ENCODE measurements around the gene SLC6A18. TPM values are rescaled to one million over a fixed set of nuclear protein-coding genes. Genes with fewer than 3 reads are reported as not detected.

Gene SLC6A18
- total RNA-seq, 1 donor from 2014 or later, result not detected

DNA sequence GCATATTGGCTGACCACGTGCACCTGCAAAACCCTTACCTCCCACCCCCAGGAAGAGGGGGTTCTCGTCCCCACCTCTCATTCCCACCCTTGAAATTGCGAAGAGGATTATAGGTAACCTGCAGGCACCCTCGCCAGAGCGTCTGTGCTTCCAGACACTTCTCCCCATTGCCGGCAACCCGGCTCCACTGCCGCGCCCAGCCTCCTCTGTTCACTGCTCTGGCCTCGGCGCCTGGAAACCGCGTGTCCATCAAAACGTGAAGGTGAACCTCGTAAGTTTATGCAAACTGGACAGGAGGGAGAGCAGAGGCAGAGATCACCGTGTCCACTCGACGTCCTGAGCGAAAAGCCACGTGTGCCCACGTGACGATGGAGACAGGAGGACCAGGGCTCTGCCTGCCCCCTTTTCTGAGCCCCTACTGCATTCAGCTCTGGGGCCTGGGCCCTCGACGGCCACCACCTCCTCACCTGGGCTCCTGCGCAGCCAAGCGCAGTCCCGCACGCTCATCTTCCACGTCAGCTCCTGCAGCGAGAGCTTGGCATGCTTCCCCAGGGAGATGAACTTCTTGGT is 67.8 kb downstream of the SLC6A18 start:
- DNase-seq (ENCODE audit: low spot score), result no peak
- ATAC-seq, result no peak
- intact Hi-C loops (cut with DNase I), result no loop called here

DNA sequence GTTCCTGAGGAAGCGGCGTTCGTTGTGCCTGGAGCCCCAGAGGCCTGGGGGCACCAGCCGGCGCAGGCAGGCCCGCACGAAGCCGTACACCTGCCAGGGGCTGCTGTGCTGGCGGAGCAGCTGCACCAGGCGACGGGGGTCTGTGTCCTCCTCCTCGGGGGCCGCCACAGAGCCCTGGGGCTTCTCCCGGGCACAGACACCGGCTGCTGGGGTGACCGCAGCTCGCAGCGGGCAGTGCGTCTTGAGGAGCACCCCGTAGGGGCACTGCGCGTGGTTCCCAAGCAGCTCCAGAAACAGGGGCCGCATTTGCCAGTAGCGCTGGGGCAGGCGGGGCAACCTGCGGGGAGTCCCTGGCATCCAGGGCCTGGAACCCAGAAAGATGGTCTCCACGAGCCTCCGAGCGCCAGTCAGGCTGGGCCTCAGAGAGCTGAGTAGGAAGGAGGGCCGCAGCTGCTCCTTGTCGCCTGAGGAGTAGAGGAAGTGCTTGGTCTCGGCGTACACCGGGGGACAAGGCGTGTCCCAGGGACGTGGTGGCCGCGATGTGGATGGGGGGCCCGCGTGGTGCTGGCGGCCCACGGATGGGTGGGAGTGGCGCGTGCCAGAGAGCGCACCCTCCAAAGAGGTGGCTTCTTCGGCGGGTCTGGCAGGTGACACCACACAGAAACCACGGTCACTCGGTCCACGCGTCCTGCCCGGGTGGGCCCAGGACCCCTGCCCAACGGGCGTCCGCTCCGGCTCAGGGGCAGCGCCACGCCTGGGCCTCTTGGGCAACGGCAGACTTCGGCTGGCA is 68.4 kb downstream of the SLC6A18 start:
- intact Hi-C loops (cut with DNase I), result no loop called here
- no peak for DNase-seq (ENCODE audit: low spot score)
- ATAC-seq, result no peak

DNA sequence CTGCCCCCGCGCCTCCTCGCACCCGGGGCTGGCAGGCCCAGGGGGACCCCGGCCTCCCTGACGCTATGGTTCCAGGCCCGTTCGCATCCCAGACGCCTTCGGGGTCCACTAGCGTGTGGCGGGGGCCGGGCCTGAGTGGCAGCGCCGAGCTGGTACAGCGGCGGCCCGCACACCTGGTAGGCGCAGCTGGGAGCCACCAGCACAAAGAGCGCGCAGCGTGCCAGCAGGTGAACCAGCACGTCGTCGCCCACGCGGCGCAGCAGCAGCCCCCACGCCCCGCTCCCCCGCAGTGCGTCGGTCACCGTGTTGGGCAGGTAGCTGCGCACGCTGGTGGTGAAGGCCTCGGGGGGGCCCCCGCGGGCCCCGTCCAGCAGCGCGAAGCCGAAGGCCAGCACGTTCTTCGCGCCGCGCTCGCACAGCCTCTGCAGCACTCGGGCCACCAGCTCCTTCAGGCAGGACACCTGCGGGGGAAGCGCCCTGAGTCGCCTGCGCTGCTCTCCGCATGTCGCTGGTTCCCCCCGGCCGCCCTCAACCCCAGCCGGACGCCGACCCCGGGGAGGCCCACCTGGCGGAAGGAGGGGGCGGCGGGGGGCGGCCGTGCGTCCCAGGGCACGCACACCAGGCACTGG is 69.1 kb downstream of the SLC6A18 start:
- intact Hi-C loops (cut with DNase I), result no loop called here
- ATAC-seq, result no peak
- no peak for DNase-seq (ENCODE audit: low spot score)

DNA sequence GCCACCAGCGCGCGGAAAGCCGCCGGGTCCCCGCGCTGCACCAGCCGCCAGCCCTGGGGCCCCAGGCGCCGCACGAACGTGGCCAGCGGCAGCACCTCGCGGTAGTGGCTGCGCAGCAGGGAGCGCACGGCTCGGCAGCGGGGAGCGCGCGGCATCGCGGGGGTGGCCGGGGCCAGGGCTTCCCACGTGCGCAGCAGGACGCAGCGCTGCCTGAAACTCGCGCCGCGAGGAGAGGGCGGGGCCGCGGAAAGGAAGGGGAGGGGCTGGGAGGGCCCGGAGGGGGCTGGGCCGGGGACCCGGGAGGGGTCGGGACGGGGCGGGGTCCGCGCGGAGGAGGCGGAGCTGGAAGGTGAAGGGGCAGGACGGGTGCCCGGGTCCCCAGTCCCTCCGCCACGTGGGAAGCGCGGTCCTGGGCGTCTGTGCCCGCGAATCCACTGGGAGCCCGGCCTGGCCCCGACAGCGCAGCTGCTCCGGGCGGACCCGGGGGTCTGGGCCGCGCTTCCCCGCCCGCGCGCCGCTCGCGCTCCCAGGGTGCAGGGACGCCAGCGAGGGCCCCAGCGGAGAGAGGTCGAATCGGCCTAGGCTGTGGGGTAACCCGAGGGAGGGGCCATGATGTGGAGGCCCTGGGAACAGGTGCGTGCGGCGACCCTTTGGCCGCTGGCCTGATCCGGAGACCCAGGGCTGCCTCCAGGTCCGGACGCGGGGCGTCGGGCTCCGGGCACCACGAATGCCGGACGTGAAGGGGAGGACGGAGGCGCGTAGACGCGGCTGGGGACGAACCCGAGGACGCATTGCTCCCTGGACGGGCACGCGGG is 69.9 kb downstream of the SLC6A18 start, which contains the start of gene TERT:
Gene TERT (minus strand): TSS at position 234 of the 815 bp plus-strand sequence. CDS start 79 bp downstream, at position 155.
- DNase-seq (ENCODE audit: low spot score) (peak; percentile 49), ATAC-seq (no peak)
- intact Hi-C loops (cut with DNase I), result no loop called here

DNA sequence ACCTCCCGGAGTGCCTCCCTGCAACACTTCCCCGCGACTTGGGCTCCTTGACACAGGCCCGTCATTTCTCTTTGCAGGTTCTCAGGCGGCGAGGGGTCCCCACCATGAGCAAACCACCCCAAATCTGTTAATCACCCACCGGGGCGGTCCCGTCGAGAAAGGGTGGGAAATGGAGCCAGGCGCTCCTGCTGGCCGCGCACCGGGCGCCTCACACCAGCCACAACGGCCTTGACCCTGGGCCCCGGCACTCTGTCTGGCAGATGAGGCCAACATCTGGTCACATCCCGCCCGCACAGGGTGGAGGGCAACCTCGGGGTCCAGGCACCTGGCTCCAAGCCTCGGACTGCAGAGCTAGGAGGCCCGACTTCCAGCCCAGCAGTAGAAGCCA is 70.5 kb downstream of the SLC6A18 start:
- ATAC-seq, result no peak
- peak; percentile 47 for DNase-seq (ENCODE audit: low spot score)
- intact Hi-C loops (cut with DNase I), result no loop called here

Other genes starting within 250 kb of the SLC6A18 start
- gene NKD2, start 216.6 kb upstream of the SLC6A18 start, total RNA-seq, result 0.89 TPM
- 31.7 TPM for gene SLC12A7, start 113.3 kb upstream of the SLC6A18 start, total RNA-seq
- gene SLC6A19, start 23.8 kb upstream of the SLC6A18 start, total RNA-seq, result 0.09 TPM
- 0.85 TPM for gene TERT, start 69.7 kb downstream of the SLC6A18 start, total RNA-seq
- gene CLPTM1L, start 119.7 kb downstream of the SLC6A18 start, total RNA-seq, result 56.3 TPM
- not detected for gene SLC6A3, start 220.1 kb downstream of the SLC6A18 start, total RNA-seq